OCI-LY3 (cell line): Measurements from ENCODE around the gene PIK3AP1.

ENCODE experiments used
- CTCF ChIP-seq: fragments of 200-600, 300-600 bp; sonication (generic); IDR thresholded peaks from 2 replicates; pipeline ENCODE4 v1.5.1; 2014; ENCODE audit warnings: antibody characterized with exemption, low read length, low read depth
- EZH2phosphoT487 ChIP-seq: fragments of 200-600 bp; shearing (Covaris generic); IDR thresholded peaks from 2 replicates; pipeline ENCODE4 v1.6.1; 2018; ENCODE audit warnings: antibody characterized with exemption, mixed run types, low read depth

- TF ChIP-seq CTCF: no peak
- TF ChIP-seq EZH2phosphoT487: no peak
These were observed 22.9 kb downstream of the PIK3AP1 start for GRCh38 chr10:96697438-96697837.
